T-helper 1 cell (primary cell): ENCODE data around the gene LRRTM4.
"Not testable (repeated sequence)": the region's sequence is repeated elsewhere in the genome, so short reads cannot be mapped to it uniquely, and the experiment has no call there.

ENCODE experiments used
- DNase-seq, 5 donors: peaks; one replicate each; pipeline ENCODE4 v3.0.0-alpha.2; 2012 to 2020

Gene LRRTM4

GRCh38 chr2:77156599-77156998 is 365.6 kb downstream of the LRRTM4 start:
- DNase-seq = no peak

GRCh38 chr2:77155511-77155910 is 366.7 kb downstream of the LRRTM4 start:
- DNase-seq = no peak

- DNase-seq = no peak
Measured at GRCh38 chr2:77149565-77149964, 372.6 kb downstream of the LRRTM4 start.

- no peak for DNase-seq
Measured at GRCh38 chr2:77147153-77147552, 375.0 kb downstream of the LRRTM4 start.

- no peak for DNase-seq
Measured at GRCh38 chr2:77144772-77145171, 377.4 kb downstream of the LRRTM4 start.

GRCh38 chr2:77142141-77142540 is 380.0 kb downstream of the LRRTM4 start:
- DNase-seq = no peak

GRCh38 chr2:77128479-77128878 is 393.7 kb downstream of the LRRTM4 start:
- DNase-seq = not testable (repeated sequence)

GRCh38 chr2:77127345-77127744 is 394.8 kb downstream of the LRRTM4 start:
- no peak for DNase-seq

- no peak for DNase-seq
Measured at GRCh38 chr2:77121518-77121917, 400.7 kb downstream of the LRRTM4 start.

GRCh38 chr2:77119333-77119732 is 402.8 kb downstream of the LRRTM4 start:
- no peak for DNase-seq

GRCh38 chr2:77108915-77109314 is 413.3 kb downstream of the LRRTM4 start:
- DNase-seq = no peak

GRCh38 chr2:77105008-77105407 is 417.2 kb downstream of the LRRTM4 start:
- DNase-seq = no peak

- DNase-seq = no peak
Measured at GRCh38 chr2:77104554-77104953, 417.6 kb downstream of the LRRTM4 start.

GRCh38 chr2:77102927-77103326 is 419.2 kb downstream of the LRRTM4 start:
- DNase-seq = no peak

GRCh38 chr2:77101796-77102452 is 420.3 kb downstream of the LRRTM4 start:
- DNase-seq = no peak

GRCh38 chr2:77099961-77100360 is 422.2 kb downstream of the LRRTM4 start:
- no peak for DNase-seq

- DNase-seq = not testable (repeated sequence)
Measured at GRCh38 chr2:77095525-77095924, 426.7 kb downstream of the LRRTM4 start.

GRCh38 chr2:77095096-77095495 is 427.1 kb downstream of the LRRTM4 start:
- DNase-seq = no peak

- not testable (repeated sequence) for DNase-seq
Measured at GRCh38 chr2:77088424-77088823, 433.8 kb downstream of the LRRTM4 start.

GRCh38 chr2:77087987-77088414 is 434.2 kb downstream of the LRRTM4 start:
- DNase-seq = no peak

- no peak for DNase-seq
Measured at GRCh38 chr2:77086478-77086877, 435.7 kb downstream of the LRRTM4 start.

- no peak for DNase-seq
Measured at GRCh38 chr2:77086051-77086450, 436.1 kb downstream of the LRRTM4 start.

- DNase-seq = no peak
Measured at GRCh38 chr2:77085561-77085960, 436.6 kb downstream of the LRRTM4 start.

- no peak for DNase-seq
Measured at GRCh38 chr2:77081597-77081996, 440.6 kb downstream of the LRRTM4 start.

- DNase-seq = no peak
Measured at GRCh38 chr2:77064324-77064723, 457.9 kb downstream of the LRRTM4 start.
